Erythroblast (primary cell): Measurements from ENCODE around the gene ACP3.

Experiments used
- GATA1 ChIP-seq: IDR thresholded peaks from 2 replicates; pipeline ENCODE4 v1.6.1; 2011; ENCODE audit warnings: low read depth, mild to moderate bottlenecking, control low read depth, low read length, moderate library complexity
- POLR2A ChIP-seq: IDR thresholded peaks from 2 replicates; pipeline ENCODE4 v1.6.1; 2011; ENCODE audit warnings: mild to moderate bottlenecking, low read length

GRCh38 chr3:132276228-132276906 is 40.8 kb upstream of the ACP3 start:
- no peak for TF ChIP-seq GATA1
- TF ChIP-seq POLR2A = no peak
